Neural progenitor cell (in vitro differentiated cells): ENCODE measurements around the gene ATF7IP2. TPM values are rescaled to one million over a fixed set of nuclear protein-coding genes. Genes with fewer than 3 reads are reported as not detected.

Source experiments
- DNase-seq: peaks from one replicate; pipeline ENCODE4 v3.0.0-alpha.2; 2016; ENCODE audit warnings: low spot score
- H2AFZ ChIP-seq: fragments of 200-600 bp; sonication (generic); replicated peaks from 2 replicates; pipeline ENCODE4 v1.6.1; 2016; ENCODE audit warnings: antibody characterized with exemption
- H3F3A ChIP-seq: fragments of 200-600 bp; sonication (generic); 2 replicates; pipeline ENCODE4 v1.6.1; 2016; ENCODE audit warnings: antibody characterized with exemption, low read depth
- H3K27ac ChIP-seq: fragments of 200-600 bp; sonication (generic); 2 replicates; pipeline ENCODE4 v1.5.1; 2016; ENCODE audit warnings: mild to moderate bottlenecking
- H3K27me3 ChIP-seq: fragments of 200-600 bp; sonication (generic); 2 replicates; pipeline ENCODE4 v1.6.1; 2016; ENCODE audit warnings: mild to moderate bottlenecking, moderate library complexity
- H3K36me3 ChIP-seq: fragments of 200-600 bp; sonication (generic); 2 replicates; pipeline ENCODE4 v1.5.1; 2016
- H3K4me1 ChIP-seq: fragments of 200-600 bp; sonication (generic); 2 replicates; pipeline ENCODE4 v1.6.1; 2016; ENCODE audit warnings: mixed run types
- H3K4me2 ChIP-seq: fragments of 200-600 bp; sonication (generic); 2 replicates; pipeline ENCODE4 v1.6.1; 2016
- H3K4me3 ChIP-seq: fragments of 200-600 bp; sonication (generic); 2 replicates; pipeline ENCODE4 v1.5.1; 2016
- H3K79me2 ChIP-seq: fragments of 200-600 bp; sonication (generic); 2 replicates; pipeline ENCODE4 v1.6.1; 2016; ENCODE audit warnings: low read depth
- H3K9ac ChIP-seq: fragments of 200-600 bp; sonication (generic); 2 replicates; pipeline ENCODE4 v1.6.1; 2016
- H3K9me3 ChIP-seq: fragments of 200-600 bp; sonication (generic); 2 replicates; pipeline ENCODE4 v1.5.1; 2016; ENCODE audit warnings: low read depth
- H4K20me1 ChIP-seq: fragments of 200-600 bp; sonication (generic); 2 replicates; pipeline ENCODE4 v1.6.1; 2016; ENCODE audit warnings: low read depth
- H3K27ac Mint-ChIP-seq: 3 replicates; pipeline ENCODE4 v1.8.0; 2021; ENCODE audit warnings: mixed read lengths
- H3K27me3 Mint-ChIP-seq: 2 replicates; pipeline ENCODE4 v1.8.0; 2022; ENCODE audit warnings: low read depth, mild to moderate bottlenecking, inconsistent platforms, moderate library complexity, mixed read lengths; ENCODE audit not compliant: insufficient read depth
- H3K36me3 Mint-ChIP-seq: 3 replicates; pipeline ENCODE4 v1.8.0; 2021; ENCODE audit warnings: mixed read lengths
- H3K4me1 Mint-ChIP-seq: 3 replicates; pipeline ENCODE4 v1.8.0; 2021; ENCODE audit warnings: mixed read lengths
- H3K4me3 Mint-ChIP-seq: 3 replicates; pipeline ENCODE4 v1.8.0; 2021; ENCODE audit warnings: mild to moderate bottlenecking, moderate library complexity, mixed read lengths
- H3K9me3 Mint-ChIP-seq: 3 replicates; pipeline ENCODE4 v1.8.0; 2020; ENCODE audit warnings: mixed read lengths
- EZH2 ChIP-seq: fragments of 200-600 bp; sonication (generic); IDR thresholded peaks from 2 replicates; pipeline ENCODE4 v1.6.1; 2017; ENCODE audit warnings: antibody characterized with exemption, mild to moderate bottlenecking, moderate library complexity
- EZH2phosphoT487 ChIP-seq: fragments of 200-600 bp; sonication (generic); IDR thresholded peaks from 2 replicates; pipeline ENCODE4 v1.6.1; 2017; ENCODE audit warnings: antibody characterized with exemption
- total RNA-seq: library from RNA; depleted of rRNA; stranded (reverse); fragments of >200 nt; gene quantifications from 2 replicates; pipeline ENCODE4 v1.2.3, GENCODE V29; 2015; ENCODE audit warnings: low replicate concordance
- TF ChIP-seq, protein P1 (sequence below): fragments of 200-600 bp; sonication (generic); IDR thresholded peaks from 2 replicates; pipeline ENCODE4 v1.5.1; 2017; ENCODE audit warnings: antibody characterized with exemption, mild to moderate bottlenecking

ATF7IP2 gene
- total RNA-seq, 1 donor from 2014 or later = 31.0 TPM

GRCh38 chr16:10495031-10495345 lies 109.1 kb downstream of the ATF7IP2 start:
- H2AFZ ChIP-seq = no peak overlapping the region
- Mint-ChIP-seq H3K27ac (no peak overlapping the region), H3K36me3 (no peaks in the 10 kb centered on the region), H3K9me3 (peaks cover 15% of the 10 kb centered on the region), H3K27me3 (no peaks in the 10 kb centered on the region), H3K4me3 (no peak overlapping the region), H3K4me1 (no peaks in the 10 kb centered on the region)
- no peaks in the 10 kb centered on the region for H3K36me3 ChIP-seq
- H3F3A ChIP-seq = peaks cover 6% of the 10 kb centered on the region
- TF ChIP-seq, protein P1, sequence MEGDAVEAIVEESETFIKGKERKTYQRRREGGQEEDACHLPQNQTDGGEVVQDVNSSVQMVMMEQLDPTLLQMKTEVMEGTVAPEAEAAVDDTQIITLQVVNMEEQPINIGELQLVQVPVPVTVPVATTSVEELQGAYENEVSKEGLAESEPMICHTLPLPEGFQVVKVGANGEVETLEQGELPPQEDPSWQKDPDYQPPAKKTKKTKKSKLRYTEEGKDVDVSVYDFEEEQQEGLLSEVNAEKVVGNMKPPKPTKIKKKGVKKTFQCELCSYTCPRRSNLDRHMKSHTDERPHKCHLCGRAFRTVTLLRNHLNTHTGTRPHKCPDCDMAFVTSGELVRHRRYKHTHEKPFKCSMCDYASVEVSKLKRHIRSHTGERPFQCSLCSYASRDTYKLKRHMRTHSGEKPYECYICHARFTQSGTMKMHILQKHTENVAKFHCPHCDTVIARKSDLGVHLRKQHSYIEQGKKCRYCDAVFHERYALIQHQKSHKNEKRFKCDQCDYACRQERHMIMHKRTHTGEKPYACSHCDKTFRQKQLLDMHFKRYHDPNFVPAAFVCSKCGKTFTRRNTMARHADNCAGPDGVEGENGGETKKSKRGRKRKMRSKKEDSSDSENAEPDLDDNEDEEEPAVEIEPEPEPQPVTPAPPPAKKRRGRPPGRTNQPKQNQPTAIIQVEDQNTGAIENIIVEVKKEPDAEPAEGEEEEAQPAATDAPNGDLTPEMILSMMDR = no peak
- H4K20me1 ChIP-seq = no peaks in the 10 kb centered on the region
- H3K27me3 ChIP-seq = no peaks in the 10 kb centered on the region
- no peak overlapping the region for H3K4me3 ChIP-seq
- no peaks in the 10 kb centered on the region for H3K9me3 ChIP-seq
- no peak overlapping the region for H3K9ac ChIP-seq
- no peak overlapping the region for H3K27ac ChIP-seq
- H3K79me2 ChIP-seq = no peaks in the 10 kb centered on the region
- H3K4me2 ChIP-seq = no peak overlapping the region
- no peak for DNase-seq
- peaks cover 5% of the 10 kb centered on the region for H3K4me1 ChIP-seq

GRCh38 chr16:10497132-10498101 lies 111.6 kb downstream of the ATF7IP2 start:
- Histone ChIP-seq H3K9ac (no peak overlapping the region), H3K9me3 (no peaks in the 10 kb centered on the region), H3K27ac (no peak overlapping the region), H3K4me3 (no peak overlapping the region), H3K4me1 (no peaks in the 10 kb centered on the region), H3K27me3 (no peaks in the 10 kb centered on the region), H3K36me3 (no peaks in the 10 kb centered on the region), H4K20me1 (no peaks in the 10 kb centered on the region), H3K79me2 (no peaks in the 10 kb centered on the region), H3K4me2 (no peak overlapping the region), H2AFZ (no peak overlapping the region), H3F3A (peaks cover 6% of the 10 kb centered on the region)
- DNase-seq = no peak
- Mint-ChIP-seq H3K27ac (no peak overlapping the region), H3K4me1 (no peaks in the 10 kb centered on the region), H3K4me3 (no peak overlapping the region), H3K9me3 (peaks cover 18% of the 10 kb centered on the region), H3K27me3 (no peaks in the 10 kb centered on the region), H3K36me3 (no peaks in the 10 kb centered on the region)
- TF ChIP-seq, protein P1 = no peak
- TF ChIP-seq EZH2 = no peak
- TF ChIP-seq EZH2phosphoT487 = no peak

GRCh38 chr16:10500582-10500981 lies 114.7 kb downstream of the ATF7IP2 start:
- TF ChIP-seq EZH2phosphoT487 (no peak), EZH2 (no peak)
- TF ChIP-seq, protein P1 = no peak
- Histone ChIP-seq H3K27ac (no peak overlapping the region), H3K9me3 (no peaks in the 10 kb centered on the region), H3K79me2 (no peaks in the 10 kb centered on the region), H3F3A (peaks cover 6% of the 10 kb centered on the region), H3K36me3 (no peaks in the 10 kb centered on the region), H3K4me1 (peaks cover 6% of the 10 kb centered on the region), H3K9ac (no peak overlapping the region), H2AFZ (no peak overlapping the region), H3K4me2 (no peak overlapping the region), H3K4me3 (no peak overlapping the region), H3K27me3 (no peaks in the 10 kb centered on the region), H4K20me1 (no peaks in the 10 kb centered on the region)
- H3K36me3 Mint-ChIP-seq = no peaks in the 10 kb centered on the region
- no peak for DNase-seq
- no peaks in the 10 kb centered on the region for H3K4me1 Mint-ChIP-seq
- no peak overlapping the region for H3K27ac Mint-ChIP-seq
- H3K27me3 Mint-ChIP-seq = no peaks in the 10 kb centered on the region
- H3K9me3 Mint-ChIP-seq = peaks cover 5% of the 10 kb centered on the region
- no peak overlapping the region for H3K4me3 Mint-ChIP-seq
